ENCODE results near the gene ABLIM3.

- TF ChIP-seq TAF1 (CRISPR knock-in tag; IDR thresholded peaks at IDR 0.05) (no peak), GMEB1 (CRISPR knock-in tag; IDR thresholded peaks at IDR 0.05; ENCODE audit: borderline replicate concordance) (no peak), ELF1 (CRISPR knock-in tag; IDR thresholded peaks at IDR 0.05) (no peak), PLRG1 (conservative IDR thresholded peaks at IDR 0.05) (no peak), MYC (CRISPR knock-in tag; IDR thresholded peaks at IDR 0.05; ENCODE audit: borderline replicate concordance) (no peak), CTCF (CRISPR knock-in tag; IDR thresholded peaks at IDR 0.05) (no peak), POLR2AphosphoS5 (IDR thresholded peaks at IDR 0.05; ENCODE audit: low read depth, low read length) (no peak), ZNF333 (CRISPR knock-in tag; IDR thresholded peaks at IDR 0.05; ENCODE audit: borderline replicate concordance) (no peak), FOXC1 (CRISPR knock-in tag; IDR thresholded peaks at IDR 0.05; ENCODE audit: borderline replicate concordance) (no peak)
Observed at GRCh38 chr5:149294872-149295829, 153.9 kb downstream of the ABLIM3 start.
